Measurements from ENCODE around the gene KRTAP5-4. TPM values are rescaled to one million over a fixed set of nuclear protein-coding genes. Genes with fewer than 3 reads are reported as not detected.
"Not testable (repeated sequence)": the region's sequence is repeated elsewhere in the genome, so short reads cannot be mapped to it uniquely, and the experiment has no call there.

The KRTAP5-4 gene
- total and polyA plus RNA-seq, 7 experiments from 2014 or later = not detected

- H3K4me3 Mint-ChIP-seq = no peak overlapping the region
- no peaks in the 10 kb centered on the region for H3K36me3 Mint-ChIP-seq
- H3K27me3 Mint-ChIP-seq = peaks cover 36 to 49% (median 47%) of the 10 kb centered on the region in 5 donors
- Histone ChIP-seq H3K27me3 (ENCODE audit: control insufficient read depth in 2 of 2, insufficient read depth in 2 of 2, low read length in 2 of 2) (peaks cover 0 to 4% of the 10 kb centered on the region in 2 donors), H3K4me1 (ENCODE audit: control insufficient read depth in 2 of 2, insufficient read depth in 2 of 2, low read length in 2 of 2) (no peaks in the 10 kb centered on the region), H3K36me3 (ENCODE audit: control insufficient read depth in 2 of 3, insufficient read depth in 3 of 3, low read length in 3 of 3) (no peaks in the 10 kb centered on the region), H3K27ac (ENCODE audit: low read depth, low read length) (no peak overlapping the region), H3K4me3 (ENCODE audit: low read length) (no peak overlapping the region), H3K9me3 (ENCODE audit: control insufficient read depth in 2 of 3, low read length in 3 of 3) (no peaks in the 10 kb centered on the region)
- peaks cover 0 to 3% (median 0%) of the 10 kb centered on the region in 7 donors for H3K4me1 Mint-ChIP-seq
- H3K9me3 Mint-ChIP-seq = no peaks in the 10 kb centered on the region
- ChIA-PET POLR2A (no interaction called here), CTCF (interaction anchor here (0.6 to 1.2 kb wide), 2 partner anchors 16 to 285 kb away, joined by 3 read pairs; no protein-coding TSS in a partner anchor)
- H3K27ac Mint-ChIP-seq = no peak overlapping the region
- DNase-seq (no peak), ATAC-seq (no peak)
- intact Hi-C loops (cut with micrococcal nuclease) = no loop called here
These were observed 17.2 kb downstream of the KRTAP5-4 start for GRCh38 chr11:1604711-1605110.

GRCh38 chr11:1604181-1604580 is 17.8 kb downstream of the KRTAP5-4 start:
- Histone ChIP-seq H3K9me3 (ENCODE audit: control insufficient read depth in 2 of 3, low read length in 3 of 3) (no peaks in the 10 kb centered on the region), H3K27ac (ENCODE audit: low read depth, low read length) (no peak overlapping the region), H3K36me3 (ENCODE audit: control insufficient read depth in 2 of 3, insufficient read depth in 3 of 3, low read length in 3 of 3) (no peaks in the 10 kb centered on the region), H3K4me3 (ENCODE audit: low read length) (no peak overlapping the region), H3K27me3 (ENCODE audit: control insufficient read depth in 2 of 2, insufficient read depth in 2 of 2, low read length in 2 of 2) (peaks cover 0 to 4% of the 10 kb centered on the region in 2 donors), H3K4me1 (ENCODE audit: control insufficient read depth in 2 of 2, insufficient read depth in 2 of 2, low read length in 2 of 2) (no peaks in the 10 kb centered on the region)
- Mint-ChIP-seq H3K36me3 (no peaks in the 10 kb centered on the region), H3K27ac (no peak overlapping the region), H3K4me3 (no peak overlapping the region), H3K9me3 (no peaks in the 10 kb centered on the region), H3K27me3 (peaks cover 36 to 54% (median 52%) of the 10 kb centered on the region in 5 donors), H3K4me1 (peaks cover 0 to 3% (median 0%) of the 10 kb centered on the region in 7 donors)
- intact Hi-C loops (cut with micrococcal nuclease) = no loop called here
- ChIA-PET POLR2A (no interaction called here), CTCF (no interaction called here)
- ATAC-seq (no peak), DNase-seq (no peak)

- Mint-ChIP-seq H3K27me3 (peaks cover 38 to 57% (median 51%) of the 10 kb centered on the region in 5 donors), H3K27ac (no peak overlapping the region), H3K4me1 (peaks cover 0 to 3% (median 0%) of the 10 kb centered on the region in 7 donors), H3K9me3 (no peaks in the 10 kb centered on the region), H3K4me3 (no peak overlapping the region), H3K36me3 (no peaks in the 10 kb centered on the region)
- peaks cover 0 to 4% of the 10 kb centered on the region in 2 donors for H3K27me3 ChIP-seq (ENCODE audit: control insufficient read depth in 2 of 2, insufficient read depth in 2 of 2, low read length in 2 of 2)
- no peak overlapping the region for H3K27ac ChIP-seq (ENCODE audit: low read depth, low read length)
- CTCF ChIA-PET = no interaction called here
- DNase-seq = no peak
- H3K4me1 ChIP-seq (ENCODE audit: control insufficient read depth in 2 of 2, insufficient read depth in 2 of 2, low read length in 2 of 2) = no peaks in the 10 kb centered on the region
- H3K36me3 ChIP-seq (ENCODE audit: control insufficient read depth in 2 of 3, insufficient read depth in 3 of 3, low read length in 3 of 3) = no peaks in the 10 kb centered on the region
- intact Hi-C loops (cut with micrococcal nuclease) = no loop called here
- H3K4me3 ChIP-seq (ENCODE audit: low read length) = no peak overlapping the region
- POLR2A ChIA-PET = no interaction called here
- no peak for ATAC-seq
- no peaks in the 10 kb centered on the region for H3K9me3 ChIP-seq (ENCODE audit: control insufficient read depth in 2 of 3, low read length in 3 of 3)
These were observed 18.3 kb downstream of the KRTAP5-4 start for GRCh38 chr11:1603629-1604028.

- H3K4me1 Mint-ChIP-seq; intact Hi-C loops (cut with micrococcal nuclease); H3K27me3 ChIP-seq (ENCODE audit: control insufficient read depth in 2 of 2, insufficient read depth in 2 of 2, low read length in 2 of 2); H3K4me1 ChIP-seq (ENCODE audit: control insufficient read depth in 2 of 2, insufficient read depth in 2 of 2, low read length in 2 of 2); H3K9me3 ChIP-seq (ENCODE audit: control insufficient read depth in 2 of 3, low read length in 3 of 3); POLR2A ChIA-PET; H3K4me3 ChIP-seq (ENCODE audit: low read length); H3K9me3 Mint-ChIP-seq; H3K4me3 Mint-ChIP-seq; H3K36me3 ChIP-seq (ENCODE audit: control insufficient read depth in 2 of 3, insufficient read depth in 3 of 3, low read length in 3 of 3); ATAC-seq; H3K27ac ChIP-seq (ENCODE audit: low read depth, low read length); DNase-seq; H3K36me3 Mint-ChIP-seq; H3K27ac Mint-ChIP-seq; CTCF ChIA-PET: not testable (repeated sequence)
- H3K27me3 Mint-ChIP-seq = peaks cover 44 to 66% (median 57%) of the 10 kb centered on the region in 5 donors
These were observed 20.3 kb downstream of the KRTAP5-4 start for GRCh38 chr11:1601663-1602062.

GRCh38 chr11:1600626-1601025 is 21.3 kb downstream of the KRTAP5-4 start:
- CTCF ChIA-PET = interaction anchor here (0.6 kb wide), 1 partner anchor 28 kb away, joined by 4 read pairs; no protein-coding TSS in a partner anchor
- H3K27me3 ChIP-seq (ENCODE audit: control insufficient read depth in 2 of 2, insufficient read depth in 2 of 2, low read length in 2 of 2) = peaks cover 0 to 4% of the 10 kb centered on the region in 2 donors
- POLR2A ChIA-PET = no interaction called here

GRCh38 chr11:1598816-1599215 is 23.1 kb downstream of the KRTAP5-4 start:
- ATAC-seq = no peak
- DNase-seq = no peak
- peaks cover 5 to 14% (median 8%) of the 10 kb centered on the region in 7 donors for H3K4me1 Mint-ChIP-seq
- no peak overlapping the region for H3K4me3 ChIP-seq (ENCODE audit: low read length)
- H3K27me3 ChIP-seq (ENCODE audit: control insufficient read depth in 2 of 2, insufficient read depth in 2 of 2, low read length in 2 of 2) = no peaks in the 10 kb centered on the region
- H3K9me3 ChIP-seq (ENCODE audit: control insufficient read depth in 2 of 3, low read length in 3 of 3) = no peaks in the 10 kb centered on the region
- ChIA-PET POLR2A (no interaction called here), CTCF (interaction anchor here (0.9 kb wide), 1 partner anchor 24 kb away, joined by 3 read pairs; no protein-coding TSS in a partner anchor)
- intact Hi-C loops (cut with micrococcal nuclease) = no loop called here
- H3K9me3 Mint-ChIP-seq = no peaks in the 10 kb centered on the region
- peaks cover 0 to 5% of the 10 kb centered on the region in 2 donors for H3K4me1 ChIP-seq (ENCODE audit: control insufficient read depth in 2 of 2, insufficient read depth in 2 of 2, low read length in 2 of 2)
- no peaks in the 10 kb centered on the region for H3K36me3 Mint-ChIP-seq
- H3K27ac ChIP-seq (ENCODE audit: low read depth, low read length) = no peak overlapping the region
- no peaks in the 10 kb centered on the region for H3K36me3 ChIP-seq (ENCODE audit: control insufficient read depth in 2 of 3, insufficient read depth in 3 of 3, low read length in 3 of 3)
- no peak overlapping the region for H3K4me3 Mint-ChIP-seq
- no peak overlapping the region for H3K27ac Mint-ChIP-seq
- H3K27me3 Mint-ChIP-seq = peaks cover 46 to 80% (median 57%) of the 10 kb centered on the region in 5 donors

More at GRCh38 chr11:1600626-1601025, 21.3 kb downstream of the KRTAP5-4 start:
- Mint-ChIP-seq H3K9me3 (no peaks in the 10 kb centered on the region), H3K27me3 (peaks cover 46 to 70% (median 56%) of the 10 kb centered on the region in 5 donors), H3K27ac (no peak overlapping the region), H3K4me1 (peaks cover under 1 to 8% (median 3%) of the 10 kb centered on the region in 7 donors), H3K4me3 (no peak overlapping the region), H3K36me3 (no peaks in the 10 kb centered on the region)
- no peaks in the 10 kb centered on the region for H3K9me3 ChIP-seq (ENCODE audit: control insufficient read depth in 2 of 3, low read length in 3 of 3)
- DNase-seq (no peak), ATAC-seq (no peak)
- H3K4me3 ChIP-seq (ENCODE audit: low read length) = no peak overlapping the region
- peaks cover 0 to 4% of the 10 kb centered on the region in 2 donors for H3K4me1 ChIP-seq (ENCODE audit: control insufficient read depth in 2 of 2, insufficient read depth in 2 of 2, low read length in 2 of 2)
- no peak overlapping the region for H3K27ac ChIP-seq (ENCODE audit: low read depth, low read length)
- H3K36me3 ChIP-seq (ENCODE audit: control insufficient read depth in 2 of 3, insufficient read depth in 3 of 3, low read length in 3 of 3) = no peaks in the 10 kb centered on the region
- intact Hi-C loops (cut with micrococcal nuclease) = no loop called here

- H3K36me3 ChIP-seq (ENCODE audit: control insufficient read depth in 2 of 3, insufficient read depth in 3 of 3, low read length in 3 of 3); H3K9me3 Mint-ChIP-seq; H3K4me1 ChIP-seq (ENCODE audit: control insufficient read depth in 2 of 2, insufficient read depth in 2 of 2, low read length in 2 of 2); POLR2A ChIA-PET; H3K9me3 ChIP-seq (ENCODE audit: control insufficient read depth in 2 of 3, low read length in 3 of 3); H3K27ac ChIP-seq (ENCODE audit: low read depth, low read length); H3K36me3 Mint-ChIP-seq; intact Hi-C loops (cut with micrococcal nuclease); DNase-seq; ATAC-seq; H3K4me3 ChIP-seq (ENCODE audit: low read length); H3K4me3 Mint-ChIP-seq; H3K27me3 ChIP-seq (ENCODE audit: control insufficient read depth in 2 of 2, insufficient read depth in 2 of 2, low read length in 2 of 2): not testable (repeated sequence)
- CTCF ChIA-PET = interaction anchor here (0.6 to 0.9 kb wide), 3 partner anchors 9 to 26 kb away, joined by 3 to 5 read pairs (median 3); partner anchors contain the start of gene DUSP8
- H3K27ac Mint-ChIP-seq = peak overlapping the region in 1 of 9 donors; percentile 28
- H3K27me3 Mint-ChIP-seq = peaks cover 46 to 77% (median 57%) of the 10 kb centered on the region in 5 donors
- peaks cover 5 to 14% (median 8%) of the 10 kb centered on the region in 7 donors for H3K4me1 Mint-ChIP-seq
These were observed 23.5 kb downstream of the KRTAP5-4 start for GRCh38 chr11:1598406-1598805.
